HCT116 (cell line): ENCODE measurements around the gene PUM1. TPM values are rescaled to one million over a fixed set of nuclear protein-coding genes. Genes with fewer than 3 reads are reported as not detected.
"Not testable (repeated sequence)": the region's sequence is repeated elsewhere in the genome, so short reads cannot be mapped to it uniquely, and the experiment has no call there.

Experiments
- ATAC-seq: fragments of 200-7000 bp; cut with Tn5 transposase; 2 replicates; pipeline ENCODE4 v1.9.1; 2020; ENCODE audit warnings: mild to moderate bottlenecking, moderate library complexity
- BruUV-seq: library from RNA; stranded (reverse); fragments of 400-500 nt; replicated peaks from 2 replicates; lab custom pipeline; 2021; lab: Mats Ljungman, UMichigan
- CTCF ChIA-PET: fragments of 300-600 bp; sonication (Branson Sonifier 250); formaldehyde crosslinking; loops from one replicate; lab custom pipeline; 2021; ENCODE audit warnings: antibody characterized with exemption; lab: Charles Lee
- POLR2A ChIA-PET: fragments of 300-600, 350-600 bp; sonication (Branson Sonifier 250); formaldehyde crosslinking; loops from one replicate; lab custom pipeline; 2021; ENCODE audit warnings: antibody characterized with exemption; lab: Charles Lee
- RAD21 ChIA-PET, 2 experiments: fragments of 300-600 bp; sonication (Branson Sonifier 250); formaldehyde crosslinking; loops; one replicate each; lab custom pipeline; 2023; ENCODE audit warnings: low total read pairs in 2 of 2; ENCODE audit not compliant: uncharacterized antibody in 2 of 2, unreplicated experiment in 2 of 2, low non-redundant PET in 1 of 2; lab: Charles Lee
- DNase-seq: peaks from one replicate; pipeline ENCODE4 v3.0.0-alpha.2; 2010; ENCODE audit warnings: low read depth, low spot score
- H2AFZ ChIP-seq: fragments of 200-600 bp; shearing (Covaris generic), sonication (generic); 2 replicates; pipeline ENCODE4 v1.6.1; 2017; ENCODE audit warnings: low read depth, mixed run types, mixed read lengths, antibody characterized with exemption, low read length; ENCODE audit not compliant: poor library complexity, severe bottlenecking
- H3K27ac ChIP-seq: 2 replicates; pipeline ENCODE4 v1.5.1; 2012; ENCODE audit warnings: low read depth, low read length
- H3K27me3 ChIP-seq: fragments of 200-600 bp; sonication (generic); 2 replicates; pipeline ENCODE4 v1.6.1; 2016; ENCODE audit warnings: mixed run types, low read length, mixed read lengths; ENCODE audit not compliant: insufficient read depth
- H3K36me3 ChIP-seq, 2 experiments: fragments of 200-500 bp in 1 of 2; fragments of 200-600 bp in 1 of 2; sonication (Bioruptor generic) in 1 of 2; sonication (generic) in 1 of 2; 2 replicates each; pipeline versions ENCODE4 v1.5.1 to v1.6.1; 2014 to 2016; ENCODE audit warnings: low read length in 2 of 2, inconsistent platforms in 1 of 2, mixed read lengths in 1 of 2, mixed run types in 1 of 2; ENCODE audit not compliant: insufficient read depth in 2 of 2, control insufficient read depth in 1 of 2
- H3K4me1 ChIP-seq, 2 experiments: fragments of 200-600 bp in 1 of 2; sonication (generic) in 1 of 2; 2 replicates each; pipeline versions ENCODE4 v1.5.1 to v1.6.1; 2012 to 2017; ENCODE audit warnings: low read length in 2 of 2, inconsistent platforms in 1 of 2, mild to moderate bottlenecking in 1 of 2, mixed read lengths in 1 of 2, mixed run types in 1 of 2, moderate library complexity in 1 of 2; ENCODE audit not compliant: insufficient read depth in 2 of 2, control insufficient read depth in 1 of 2
- H3K4me2 ChIP-seq: fragments of 200-600 bp; sonication (generic); 2 replicates; pipeline ENCODE4 v1.6.1; 2017; ENCODE audit warnings: mixed run types, low read length, mixed read lengths
- H3K4me3 ChIP-seq, 2 experiments: fragments of 200-600 bp in 1 of 2; sonication (generic) in 1 of 2; replicated peaks in 1 of 2; 2 replicates each; pipeline ENCODE4 v1.5.1; 2011 to 2016; ENCODE audit warnings: low read length in 2 of 2, control low read depth in 1 of 2, low read depth in 1 of 2, mild to moderate bottlenecking in 1 of 2, mixed read lengths in 1 of 2, mixed run types in 1 of 2
- H3K79me2 ChIP-seq: fragments of 200-600 bp; sonication (generic); 2 replicates; pipeline ENCODE4 v1.6.1; 2017; ENCODE audit warnings: mild to moderate bottlenecking, mixed run types, low read length, moderate library complexity, mixed read lengths; ENCODE audit not compliant: insufficient read depth
- H3K9ac ChIP-seq: fragments of 200-600 bp; sonication (generic); 2 replicates; pipeline ENCODE4 v1.6.1; 2016; ENCODE audit warnings: low read length, mixed read lengths
- H3K9me2 ChIP-seq: fragments of 200-600 bp; sonication (generic), shearing (Covaris generic); 2 replicates; pipeline ENCODE4 v1.6.1; 2017; ENCODE audit warnings: mixed run types, mild to moderate bottlenecking, moderate library complexity; ENCODE audit not compliant: insufficient read depth
- H3K9me3 ChIP-seq, 2 experiments: fragments of 200-500 bp in 1 of 2; fragments of 200-600 bp in 1 of 2; sonication (Bioruptor generic) in 1 of 2; sonication (generic) in 1 of 2; 2 replicates each; pipeline ENCODE4 v1.6.1; 2014 to 2017; ENCODE audit warnings: low read length in 2 of 2, mixed read lengths in 2 of 2, inconsistent platforms in 1 of 2, low read depth in 1 of 2, mild to moderate bottlenecking in 1 of 2, mixed run types in 1 of 2, moderate library complexity in 1 of 2; ENCODE audit not compliant: control insufficient read depth in 1 of 2, insufficient read depth in 1 of 2
- H4K20me1 ChIP-seq: fragments of 200-600 bp; sonication (generic), shearing (Covaris generic); 2 replicates; pipeline ENCODE4 v1.6.1; 2017; ENCODE audit warnings: mixed run types, mild to moderate bottlenecking, moderate library complexity; ENCODE audit not compliant: insufficient read depth
- CBX3 ChIP-seq: IDR thresholded peaks from 2 replicates; pipeline ENCODE4 v1.6.1; 2012; ENCODE audit warnings: low read depth
- CEBPB ChIP-seq: IDR thresholded peaks from 2 replicates; pipeline ENCODE4 v1.6.1; 2012; ENCODE audit warnings: low read depth
- EGR1 ChIP-seq: IDR thresholded peaks from 2 replicates; pipeline ENCODE4 v1.6.1; 2012; ENCODE audit warnings: low read depth
- EZH2 ChIP-seq: fragments of 200-600 bp; sonication (generic); IDR thresholded peaks from 2 replicates; pipeline ENCODE4 v1.6.1; 2017; ENCODE audit warnings: antibody characterized with exemption, mixed run types
- FOSL1 ChIP-seq: IDR thresholded peaks from 2 replicates; pipeline ENCODE4 v1.6.1; 2012; ENCODE audit warnings: low read depth
- POLR2AphosphoS5 ChIP-seq: IDR thresholded peaks from 2 replicates; pipeline ENCODE4 v1.6.1; 2011; ENCODE audit warnings: mild to moderate bottlenecking, low read depth, low read length, moderate library complexity
- RAD21 ChIP-seq: IDR thresholded peaks from 2 replicates; pipeline ENCODE4 v1.6.1; 2012; ENCODE audit warnings: low read depth, mild to moderate bottlenecking
- REST ChIP-seq: IDR thresholded peaks from 2 replicates; pipeline ENCODE4 v1.6.1; 2012; ENCODE audit warnings: low read depth
- SP1 ChIP-seq: IDR thresholded peaks from 2 replicates; pipeline ENCODE4 v1.6.1; 2012; ENCODE audit warnings: low read depth
- TCF7L2 ChIP-seq: IDR thresholded peaks from 2 replicates; pipeline ENCODE4 v1.7.0; 2011; ENCODE audit warnings: borderline replicate concordance, inconsistent platforms; ENCODE audit not compliant: insufficient read depth, insufficient read length; ENCODE audit errors: extremely low read depth
- ZBTB33 ChIP-seq: IDR thresholded peaks from 2 replicates; pipeline ENCODE4 v1.6.1; 2011; ENCODE audit warnings: mild to moderate bottlenecking, low read length, moderate library complexity; ENCODE audit not compliant: insufficient replicate concordance; ENCODE audit errors: extremely low read depth
- intact Hi-C: fragments of 100-400 bp; cut with micrococcal nuclease; formaldehyde crosslinking; loops from 2 replicates; pipeline ENCODE4 v1.10.0; 2022
- total RNA-seq: library from RNA; stranded (reverse); gene quantifications from one replicate; pipeline ENCODE4 v1.2.1, GENCODE V29; 2021; ENCODE audit not compliant: unreplicated experiment
- TF ChIP-seq, protein P1 (sequence below): IDR thresholded peaks from 2 replicates; pipeline ENCODE4 v1.6.1; 2012

PUM1 gene
- total RNA-seq, 1 experiment from 2014 or later = 113 TPM

GRCh38 chr1:31095298-31095981 is 29.9 kb upstream of the PUM1 start:
- Histone ChIP-seq H3K4me2 (no peak overlapping the region), H3K9me3 (no peaks in the 10 kb centered on the region), H3K4me3 (no peak overlapping the region), H3K4me1 (no peaks in the 10 kb centered on the region), H3K79me2 (no peaks in the 10 kb centered on the region), H3K9me2 (no peaks in the 10 kb centered on the region), H3K27me3 (no peaks in the 10 kb centered on the region)
- ChIA-PET POLR2A (interaction anchor here (0.5 kb wide), 1 partner anchor 36 kb away, joined by 4 read pairs; no protein-coding TSS in a partner anchor), RAD21 (no interaction called here)
- intact Hi-C loops = no loop called here
- no TSS peak for BruUV-seq
- DNase-seq = no peak
- TF ChIP-seq CBX3 = no peak
- TF ChIP-seq EZH2 = no peak
- TF ChIP-seq TCF7L2 = no peak
- no peak for TF ChIP-seq REST
- TF ChIP-seq CEBPB = no peak
- no peak for TF ChIP-seq EGR1
- no peak for TF ChIP-seq ZBTB33
- no peak for TF ChIP-seq FOSL1
- no peak for TF ChIP-seq SP1
- TF ChIP-seq POLR2AphosphoS5 = no peak
- TF ChIP-seq, protein P1, sequence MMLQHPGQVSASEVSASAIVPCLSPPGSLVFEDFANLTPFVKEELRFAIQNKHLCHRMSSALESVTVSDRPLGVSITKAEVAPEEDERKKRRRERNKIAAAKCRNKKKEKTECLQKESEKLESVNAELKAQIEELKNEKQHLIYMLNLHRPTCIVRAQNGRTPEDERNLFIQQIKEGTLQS = no peak
- no peak for TF ChIP-seq RAD21
- TF ChIP-seq, all 23 proteins: peak for 0
- Histone ChIP-seq H3K36me3 (no peaks in the 10 kb centered on the region), H4K20me1 (no peaks in the 10 kb centered on the region), H3K27ac (no peak overlapping the region), H3K9ac (no peak overlapping the region), H2AFZ (no peak overlapping the region)
- CTCF ChIA-PET = no interaction called here
- ATAC-seq = no peak

GRCh38 chr1:31088081-31088480 is 22.6 kb upstream of the PUM1 start:
- H2AFZ ChIP-seq, DNase-seq, ATAC-seq, H3K27me3 ChIP-seq, H3K4me1 ChIP-seq, H3K79me2 ChIP-seq, H3K27ac ChIP-seq, H3K36me3 ChIP-seq, H3K9ac ChIP-seq, intact Hi-C loops, RAD21 ChIA-PET, H3K9me2 ChIP-seq, H3K4me3 ChIP-seq, H3K4me2 ChIP-seq, CTCF ChIA-PET, BruUV-seq, H4K20me1 ChIP-seq, H3K9me3 ChIP-seq, POLR2A ChIA-PET: not testable (repeated sequence)
